ENCODE data around the gene HSPA1B. TPM values are rescaled to one million over a fixed set of nuclear protein-coding genes. Genes with fewer than 3 reads are reported as not detected.

Gene HSPA1B
- total RNA-seq, 2 experiments from 2014 or later: 60.9 to 177 TPM

- ChIA-PET CTCF (ENCODE audit: unreplicated experiment) (interaction anchor here (0.5 kb wide), 1 partner anchor 207 kb away, joined by 3 read pairs; no protein-coding TSS in a partner anchor), POLR2A (no interaction called here)
- no peak for TF ChIP-seq CTCF (conservative IDR thresholded peaks at IDR 0.05; ENCODE audit: low read length)
- TF ChIP-seq EZH2phosphoT487 (IDR thresholded peaks at IDR 0.05; ENCODE audit: borderline replicate concordance, low read depth, low read length): no peak
- H4K20me1 ChIP-seq (ENCODE audit: insufficient read depth, low read length): no peaks in the 10 kb centered on the region
- H3K4me2 ChIP-seq (ENCODE audit: low read length): no peak overlapping the region
- H3K9me3 ChIP-seq (ENCODE audit: low read length): no peaks in the 10 kb centered on the region
- no peaks in the 10 kb centered on the region for H3K9me2 ChIP-seq (ENCODE audit: insufficient read depth, low read length)
- H3K4me3 ChIP-seq (ENCODE audit: low read depth, low read length, poor library complexity, severe bottlenecking): no peak overlapping the region
- H3K27ac ChIP-seq (ENCODE audit: low read depth, low read length, poor library complexity, severe bottlenecking): no peak overlapping the region
- no peak for DNase-seq (ENCODE audit: low spot score)
- BruUV-seq (replicated peaks): no TSS peak
- H3K36me3 ChIP-seq (ENCODE audit: insufficient read depth, low read length): peaks cover 28% of the 10 kb centered on the region
- intact Hi-C loops (cut with micrococcal nuclease; ENCODE audit: unreplicated experiment): no loop called here
- no peak overlapping the region for H2AFZ ChIP-seq (ENCODE audit: low read length)
- H3K79me2 ChIP-seq (ENCODE audit: insufficient read depth, low read depth, low read length): no peaks in the 10 kb centered on the region
- H3K4me1 ChIP-seq (ENCODE audit: insufficient read depth, low read length, poor library complexity, severe bottlenecking): peaks cover 8% of the 10 kb centered on the region
Observed at GRCh38 chr6:31877125-31877650, 49.6 kb downstream of the HSPA1B start.

GRCh38 chr6:31877651-31878161, 50.2 kb downstream of the HSPA1B start:
- Histone ChIP-seq H3K27ac (ENCODE audit: low read depth, low read length, poor library complexity, severe bottlenecking) (no peak overlapping the region), H3K36me3 (ENCODE audit: insufficient read depth, low read length) (peaks cover 33% of the 10 kb centered on the region), H3K4me3 (ENCODE audit: low read depth, low read length, poor library complexity, severe bottlenecking) (no peak overlapping the region), H4K20me1 (ENCODE audit: insufficient read depth, low read length) (no peaks in the 10 kb centered on the region), H2AFZ (ENCODE audit: low read length) (no peak overlapping the region), H3K79me2 (ENCODE audit: insufficient read depth, low read depth, low read length) (no peaks in the 10 kb centered on the region), H3K4me2 (ENCODE audit: low read length) (no peak overlapping the region), H3K9me2 (ENCODE audit: insufficient read depth, low read length) (no peaks in the 10 kb centered on the region), H3K4me1 (ENCODE audit: insufficient read depth, low read length, poor library complexity, severe bottlenecking) (peaks cover 8% of the 10 kb centered on the region), H3K9me3 (ENCODE audit: low read length) (no peaks in the 10 kb centered on the region)
- CTCF ChIA-PET (ENCODE audit: unreplicated experiment): no interaction called here
- TF ChIP-seq EZH2phosphoT487 (IDR thresholded peaks at IDR 0.05; ENCODE audit: borderline replicate concordance, low read depth, low read length): no peak
- no peak for TF ChIP-seq CTCF (conservative IDR thresholded peaks at IDR 0.05; ENCODE audit: low read length)
- BruUV-seq (replicated peaks): no TSS peak
- POLR2A ChIA-PET: no interaction called here
- DNase-seq (ENCODE audit: low spot score): no peak
- intact Hi-C loops (cut with micrococcal nuclease; ENCODE audit: unreplicated experiment): no loop called here

DNA sequence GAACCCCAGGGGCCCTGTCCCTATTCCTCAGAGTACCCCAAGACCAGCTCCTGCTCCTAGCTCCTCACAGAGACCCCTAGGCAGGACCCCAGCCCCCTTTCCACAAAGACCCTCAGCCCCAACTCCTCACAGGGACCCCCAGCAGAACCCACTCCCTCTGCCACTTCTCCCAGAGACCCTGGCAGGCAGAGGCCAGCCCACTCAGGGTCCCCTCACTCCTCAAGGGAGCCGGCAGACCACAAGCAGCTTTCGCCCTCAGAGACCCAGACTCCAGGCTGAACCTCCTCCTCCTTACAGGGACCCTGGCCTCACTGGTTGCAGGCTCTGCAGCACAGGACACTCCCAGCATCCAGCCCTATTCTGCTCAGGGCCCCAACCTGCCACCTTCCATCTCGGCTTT, 50.7 kb downstream of the HSPA1B start:
- peaks cover 8% of the 10 kb centered on the region for H3K4me1 ChIP-seq (ENCODE audit: insufficient read depth, low read length, poor library complexity, severe bottlenecking)
- intact Hi-C loops (cut with micrococcal nuclease; ENCODE audit: unreplicated experiment): no loop called here
- POLR2A ChIA-PET: no interaction called here
- H3K36me3 ChIP-seq (ENCODE audit: insufficient read depth, low read length): peaks cover 38% of the 10 kb centered on the region
- H3K9me3 ChIP-seq (ENCODE audit: low read length): no peaks in the 10 kb centered on the region
- H4K20me1 ChIP-seq (ENCODE audit: insufficient read depth, low read length): no peaks in the 10 kb centered on the region
- no TSS peak for BruUV-seq (replicated peaks)
- H3K4me2 ChIP-seq (ENCODE audit: low read length): no peak overlapping the region
- no peak overlapping the region for H3K27ac ChIP-seq (ENCODE audit: low read depth, low read length, poor library complexity, severe bottlenecking)
- TF ChIP-seq CTCF (conservative IDR thresholded peaks at IDR 0.05; ENCODE audit: low read length): no peak
- DNase-seq (ENCODE audit: low spot score): no peak
- H3K4me3 ChIP-seq (ENCODE audit: low read depth, low read length, poor library complexity, severe bottlenecking): no peak overlapping the region
- H3K9me2 ChIP-seq (ENCODE audit: insufficient read depth, low read length): no peaks in the 10 kb centered on the region
- no peaks in the 10 kb centered on the region for H3K79me2 ChIP-seq (ENCODE audit: insufficient read depth, low read depth, low read length)
- H2AFZ ChIP-seq (ENCODE audit: low read length): no peak overlapping the region
- CTCF ChIA-PET (ENCODE audit: unreplicated experiment): no interaction called here

All from OCI-LY7 (cell line).